Endothelial cell of coronary artery (primary cell): ENCODE data around the gene MED9. TPM values are rescaled to one million over a fixed set of nuclear protein-coding genes. Genes with fewer than 3 reads are reported as not detected.

Source experiments
- total RNA-seq: library from RNA; depleted of rRNA; stranded (reverse); fragments of >200 nt; gene quantifications from 2 replicates; pipeline ENCODE4 v1.2.3, GENCODE V29; 2014

Gene MED9, protein sequence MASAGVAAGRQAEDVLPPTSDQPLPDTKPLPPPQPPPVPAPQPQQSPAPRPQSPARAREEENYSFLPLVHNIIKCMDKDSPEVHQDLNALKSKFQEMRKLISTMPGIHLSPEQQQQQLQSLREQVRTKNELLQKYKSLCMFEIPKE
- total RNA-seq, result 8.4 and 10.4 TPM in 2 replicates

DNA sequence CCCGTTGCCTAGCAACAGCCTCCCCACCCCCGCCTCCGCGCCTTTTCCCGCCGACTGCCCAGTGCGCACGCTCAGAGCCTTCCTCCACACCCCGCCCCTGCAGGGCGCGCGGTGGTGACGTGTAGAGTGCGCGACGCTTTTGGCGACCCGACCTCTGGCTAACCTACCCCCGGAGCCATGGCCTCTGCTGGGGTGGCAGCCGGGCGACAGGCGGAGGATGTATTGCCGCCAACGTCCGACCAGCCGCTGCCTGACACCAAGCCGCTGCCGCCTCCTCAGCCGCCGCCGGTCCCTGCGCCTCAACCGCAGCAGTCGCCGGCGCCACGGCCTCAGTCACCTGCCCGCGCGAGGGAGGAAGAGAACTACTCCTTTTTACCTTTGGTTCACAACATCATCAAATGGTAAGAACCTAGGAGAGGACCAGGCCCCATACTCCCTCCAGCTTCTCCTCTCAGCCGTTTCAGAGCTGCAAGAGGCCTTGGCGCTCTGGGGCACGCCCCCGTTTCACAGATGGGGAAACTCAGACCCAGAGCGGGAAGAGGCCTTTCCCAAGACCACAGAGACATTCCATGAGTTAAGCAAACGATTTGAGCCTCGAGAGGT, at the start of gene MED9:
Gene MED9, plus strand, starts transcription at position 136 of the 603 bp plus-strand sequence. Its CDS starts 42 bp downstream, at position 178.

GRCh38 chr17:17496189-17497064, 19.6 kb downstream of the MED9 start, which contains the start of gene RASD1:
RASD1 (minus strand) TSS chr17:17496395; CDS start chr17:17496181, 214 bp downstream.

Other genes with a start within 250 kb of the MED9 start
- gene FLCN, start 239.8 kb upstream of the MED9 start, total RNA-seq, result 33.4 and 37.0 TPM in 2 replicates
- 64.7 and 77.8 TPM in 2 replicates for gene COPS3, start 195.8 kb upstream of the MED9 start, total RNA-seq
- 0.81 and 1.3 TPM in 2 replicates for gene NT5M, start 173.6 kb upstream of the MED9 start, total RNA-seq
- 6.1 and 14.1 TPM in 2 replicates for gene RASD1, start 19.4 kb downstream of the MED9 start, total RNA-seq
- gene PEMT, start 114.7 kb downstream of the MED9 start, total RNA-seq, result 17.1 and 20.9 TPM in 2 replicates
- gene RAI1, start 204.5 kb downstream of the MED9 start, total RNA-seq, result 7.2 and 12.7 TPM in 2 replicates